Trophoblast cell (in vitro differentiated cells and primary cell): Measurements from ENCODE around the gene HRH1.

ENCODE experiments used
- DNase-seq, 2 donors: peaks; one replicate each; pipeline ENCODE4 v3.0.0-alpha.2; 2016
- H2AFZ ChIP-seq: 2 replicates; pipeline ENCODE4 v1.6.1; 2013; ENCODE audit warnings: low read length, moderate library complexity, mild to moderate bottlenecking; ENCODE audit not compliant: insufficient read depth, poor library complexity
- H2AK5ac ChIP-seq: 2 replicates; pipeline ENCODE4 v1.6.1; 2013; ENCODE audit warnings: mild to moderate bottlenecking, low read length
- H2BK120ac ChIP-seq: 2 replicates; pipeline ENCODE4 v1.6.1; 2013; ENCODE audit warnings: low read length, mild to moderate bottlenecking, moderate library complexity; ENCODE audit not compliant: insufficient read depth, poor library complexity
- H2BK12ac ChIP-seq: 2 replicates; pipeline ENCODE4 v1.6.1; 2013; ENCODE audit warnings: mild to moderate bottlenecking, low read length, moderate library complexity
- H2BK5ac ChIP-seq: 2 replicates; pipeline ENCODE4 v1.6.1; 2013; ENCODE audit warnings: low read length, low read depth, moderate library complexity, mild to moderate bottlenecking; ENCODE audit not compliant: poor library complexity
- H3K14ac ChIP-seq: 2 replicates; pipeline ENCODE4 v1.6.1; 2013; ENCODE audit warnings: mild to moderate bottlenecking, low read length
- H3K18ac ChIP-seq: 2 replicates; pipeline ENCODE4 v1.6.1; 2013; ENCODE audit warnings: mild to moderate bottlenecking, low read length
- H3K23ac ChIP-seq: 2 replicates; pipeline ENCODE4 v1.6.1; 2013; ENCODE audit warnings: low read length
- H3K27ac ChIP-seq: 2 replicates; pipeline ENCODE4 v1.5.1; 2013; ENCODE audit warnings: low read depth, mild to moderate bottlenecking, inconsistent platforms, low read length, moderate library complexity
- H3K27me3 ChIP-seq: 2 replicates; pipeline ENCODE4 v1.6.1; 2013; ENCODE audit warnings: inconsistent platforms, mild to moderate bottlenecking, low read length, moderate library complexity; ENCODE audit not compliant: insufficient read depth
- H3K36me3 ChIP-seq, 2 experiments: 1 replicate in 1 of 2; 2 replicates in 1 of 2; pipeline ENCODE4 v1.6.1; 2013; ENCODE audit warnings: low read length in 2 of 2, mild to moderate bottlenecking in 2 of 2, moderate library complexity in 1 of 2; ENCODE audit not compliant: insufficient read depth in 2 of 2, control insufficient read depth in 1 of 2
- H3K4ac ChIP-seq: 2 replicates; pipeline ENCODE4 v1.6.1; 2013; ENCODE audit warnings: low read depth, mild to moderate bottlenecking, low read length, moderate library complexity
- H3K4me1 ChIP-seq, 2 experiments: 1 replicate in 1 of 2; 2 replicates in 1 of 2; pipeline ENCODE4 v1.6.1; 2013; ENCODE audit warnings: low read length in 2 of 2, mild to moderate bottlenecking in 2 of 2, moderate library complexity in 1 of 2; ENCODE audit not compliant: insufficient read depth in 2 of 2, control insufficient read depth in 1 of 2
- H3K4me2 ChIP-seq: 2 replicates; pipeline ENCODE4 v1.6.1; 2013; ENCODE audit warnings: inconsistent platforms, mild to moderate bottlenecking, low read length, moderate library complexity
- H3K4me3 ChIP-seq: 2 replicates; pipeline ENCODE4 v1.5.1; 2013; ENCODE audit warnings: mild to moderate bottlenecking, low read depth, low read length, inconsistent platforms
- H3K79me1 ChIP-seq: one replicate; pipeline ENCODE4 v1.6.1; 2013; ENCODE audit warnings: low read length
- H3K79me2 ChIP-seq: 2 replicates; pipeline ENCODE4 v1.6.1; 2013; ENCODE audit warnings: low read length, mild to moderate bottlenecking; ENCODE audit not compliant: control insufficient read depth, insufficient read depth, poor library complexity
- H3K9ac ChIP-seq: 2 replicates; pipeline ENCODE4 v1.6.1; 2013; ENCODE audit warnings: mild to moderate bottlenecking, low read length
- H3K9me3 ChIP-seq: 2 replicates; pipeline ENCODE4 v1.6.1; 2013; ENCODE audit warnings: low read depth, mild to moderate bottlenecking, control low read depth, inconsistent platforms, low read length; ENCODE audit not compliant: insufficient read depth
- H4K12ac ChIP-seq: 2 replicates; pipeline ENCODE4 v1.6.1; 2013; ENCODE audit warnings: low read depth, mild to moderate bottlenecking, low read length, moderate library complexity
- H4K8ac ChIP-seq: 2 replicates; pipeline ENCODE4 v1.6.1; 2013; ENCODE audit warnings: low read depth, mild to moderate bottlenecking, low read length, moderate library complexity
- H4K91ac ChIP-seq: one replicate; pipeline ENCODE4 v1.6.1; 2013; ENCODE audit warnings: low read depth, mild to moderate bottlenecking, low read length, moderate library complexity
- WGBS: extraction: QIAGEN DNeasy Blood & Tissue Kit; methylation state at CpG from one replicate; pipeline ENCODE4 v1.1.7; 2013; ENCODE audit warnings: missing lambda C conversion rate; ENCODE audit not compliant: insufficient read length, insufficient coverage; ENCODE audit errors: extremely low coverage; 5-methylcytosine and 5-hydroxymethylcytosine counted together

The HRH1 gene

DNA sequence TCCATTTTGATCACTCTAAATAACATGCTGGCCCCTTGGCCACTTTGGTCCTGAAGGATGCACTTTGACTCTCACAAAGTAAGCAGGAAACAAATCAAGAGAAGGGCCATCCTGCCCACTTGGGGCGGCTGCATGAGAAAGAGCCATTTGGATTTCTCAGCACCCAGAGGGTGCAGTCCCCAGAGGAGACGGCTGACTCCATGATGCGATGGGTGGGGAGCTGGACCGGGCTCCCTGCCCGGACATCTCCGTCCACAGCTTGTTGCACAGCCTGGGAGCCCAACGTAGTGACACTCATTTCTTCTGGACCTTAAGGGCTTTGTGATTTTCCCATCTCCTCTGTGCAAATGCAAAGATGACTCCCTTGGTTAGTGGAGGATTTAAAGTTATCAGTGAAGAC is 4.0 kb upstream of the HRH1 start:
- Histone ChIP-seq H3K14ac (no peak overlapping the region), H3K4me3 (no peak overlapping the region), H3K9ac (no peak overlapping the region), H3K4me2 (no peak overlapping the region), H3K9me3 (no peaks in the 10 kb centered on the region), H3K18ac (no peak overlapping the region), H4K91ac (no peak overlapping the region), H3K27ac (no peak overlapping the region), H2BK5ac (no peak overlapping the region), H2AK5ac (no peak overlapping the region), H3K4ac (no peak overlapping the region), H2BK12ac (no peak overlapping the region), H3K27me3 (peaks cover 20% of the 10 kb centered on the region), H4K12ac (no peak overlapping the region), H3K79me2 (no peaks in the 10 kb centered on the region), H4K8ac (no peak overlapping the region), H3K4me1 (no peaks in the 10 kb centered on the region), H3K79me1 (no peaks in the 10 kb centered on the region), H2BK120ac (no peak overlapping the region), H3K23ac (no peak overlapping the region), H3K36me3 (no peaks in the 10 kb centered on the region), H2AFZ (no peak overlapping the region)
- no CpG with 5 or more reads among the region's 7 CpGs for WGBS
- DNase-seq = no peak

DNA sequence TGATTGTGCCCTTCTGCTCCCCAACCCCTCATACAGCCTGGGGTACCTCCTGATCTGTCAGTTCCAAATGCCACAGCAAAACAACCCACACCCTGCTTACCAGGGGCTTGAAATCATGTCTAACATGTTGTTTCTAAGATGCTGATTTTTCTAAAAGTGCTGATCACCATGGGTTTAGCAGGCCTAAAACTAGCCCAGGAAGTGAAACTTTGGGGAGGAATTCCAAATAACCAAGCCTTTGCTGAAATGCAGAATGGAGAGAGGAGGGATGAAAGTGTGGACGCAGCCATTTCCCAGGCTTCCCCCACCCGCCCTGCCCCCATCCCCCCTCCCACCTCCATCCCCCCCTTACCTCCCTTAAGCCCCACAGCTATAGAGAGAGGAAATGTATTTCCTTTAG is 2.0 kb upstream of the HRH1 start:
- WGBS = no CpG with 5 or more reads among the region's 2 CpGs
- H3K27me3 ChIP-seq = peaks cover 30% of the 10 kb centered on the region

DNA sequence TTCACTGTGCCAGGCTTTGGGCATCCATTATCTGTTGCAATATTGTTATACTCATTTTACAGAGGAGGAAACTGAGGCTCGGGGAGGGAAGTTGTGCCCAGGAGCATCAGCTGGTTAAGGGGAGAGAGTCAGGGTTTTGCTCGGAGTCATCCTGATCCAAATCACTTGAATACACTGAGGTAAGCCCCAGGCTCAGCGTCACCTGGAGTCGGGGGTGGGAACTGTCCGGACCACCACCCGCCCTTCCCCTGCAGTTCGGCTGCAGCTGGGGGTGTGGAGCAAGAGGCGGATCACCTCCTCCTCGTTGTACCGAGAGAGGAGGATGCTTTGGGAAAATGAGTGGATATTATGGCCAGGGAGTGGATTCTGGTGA is 646 bp downstream of the HRH1 start:
- Histone ChIP-seq H3K27ac (no peak overlapping the region), H2BK5ac (no peak overlapping the region), H4K12ac (no peak overlapping the region), H3K79me2 (no peaks in the 10 kb centered on the region), H3K79me1 (no peaks in the 10 kb centered on the region), H2AK5ac (no peak overlapping the region), H3K4me1 (no peaks in the 10 kb centered on the region), H2BK12ac (no peak overlapping the region), H3K4ac (no peak overlapping the region), H3K14ac (no peak overlapping the region), H3K4me3 (no peak overlapping the region), H4K8ac (no peak overlapping the region), H3K9me3 (peaks cover 2% of the 10 kb centered on the region), H3K18ac (no peak overlapping the region), H3K27me3 (peaks cover 30% of the 10 kb centered on the region), H4K91ac (no peak overlapping the region), H3K4me2 (peak overlapping the region; percentile 70), H2AFZ (no peak overlapping the region), H3K36me3 (no peaks in the 10 kb centered on the region), H2BK120ac (no peak overlapping the region), H3K9ac (no peak overlapping the region), H3K23ac (no peak overlapping the region)
- WGBS = no CpG with 5 or more reads among the region's 10 CpGs
- DNase-seq = no peak

More for the DNA sequence above, 2.0 kb upstream of the HRH1 start:
- no peak overlapping the region for H3K14ac ChIP-seq
- H2AFZ ChIP-seq = no peak overlapping the region
- no peak overlapping the region for H4K8ac ChIP-seq
- H3K9me3 ChIP-seq = peaks cover 2% of the 10 kb centered on the region
- no peak overlapping the region for H4K91ac ChIP-seq
- no peak overlapping the region for H2AK5ac ChIP-seq
- H3K36me3 ChIP-seq = no peaks in the 10 kb centered on the region
- H3K18ac ChIP-seq = no peak overlapping the region
- no peak overlapping the region for H3K4me3 ChIP-seq
- no peaks in the 10 kb centered on the region for H3K4me1 ChIP-seq
- no peak overlapping the region for H2BK5ac ChIP-seq
- no peak for DNase-seq
- no peak overlapping the region for H3K4me2 ChIP-seq
- H3K9ac ChIP-seq = no peak overlapping the region
- no peaks in the 10 kb centered on the region for H3K79me2 ChIP-seq
- no peak overlapping the region for H3K23ac ChIP-seq
- no peak overlapping the region for H3K27ac ChIP-seq
- no peak overlapping the region for H2BK12ac ChIP-seq
- no peak overlapping the region for H2BK120ac ChIP-seq
- H4K12ac ChIP-seq = no peak overlapping the region
- no peak overlapping the region for H3K4ac ChIP-seq
- H3K79me1 ChIP-seq = no peaks in the 10 kb centered on the region

DNA sequence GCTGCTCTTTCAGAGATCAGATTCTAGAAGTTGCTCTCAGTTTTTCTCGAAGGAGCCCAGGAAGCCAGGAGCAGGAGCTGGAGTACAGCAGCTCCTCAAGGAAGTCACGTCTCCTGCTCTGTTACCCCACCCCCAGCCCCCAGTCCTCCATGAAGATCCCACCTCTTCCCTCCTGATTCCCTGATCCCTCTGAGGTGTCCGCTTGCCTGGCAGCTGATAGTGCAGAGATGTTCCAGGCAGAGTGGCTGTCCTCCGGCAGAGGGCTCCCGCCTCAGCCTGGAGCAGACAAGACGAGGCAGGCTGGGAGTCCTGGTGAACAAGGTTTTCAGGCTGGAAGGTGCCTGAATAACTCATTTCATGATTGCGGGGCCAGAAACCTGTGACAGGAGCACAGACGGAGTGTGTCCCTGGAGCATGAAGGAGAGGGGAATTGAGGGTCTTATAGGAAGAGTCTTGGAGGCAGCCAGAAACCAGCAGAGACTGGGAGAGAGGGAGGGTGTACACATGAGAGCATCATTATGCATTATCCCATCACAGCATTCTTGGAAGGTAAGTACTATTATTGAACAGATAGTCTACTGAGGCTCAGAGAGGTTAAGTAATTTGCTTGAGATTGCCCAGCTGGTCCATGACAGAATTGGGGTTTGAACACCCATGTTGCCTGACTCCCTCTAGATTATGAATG is 1.2 kb downstream of the HRH1 start:
- peaks cover 30% of the 10 kb centered on the region for H3K27me3 ChIP-seq

More for the DNA sequence above, 1.2 kb downstream of the HRH1 start:
- Histone ChIP-seq H3K79me1 (no peaks in the 10 kb centered on the region), H2BK5ac (no peak overlapping the region), H2AK5ac (no peak overlapping the region), H3K27ac (no peak overlapping the region), H4K8ac (no peak overlapping the region), H2BK120ac (no peak overlapping the region), H4K91ac (no peak overlapping the region), H3K4ac (no peak overlapping the region), H2AFZ (no peak overlapping the region), H3K4me1 (no peaks in the 10 kb centered on the region), H3K4me3 (no peak overlapping the region), H3K4me2 (peak overlapping the region; percentile 70), H3K18ac (no peak overlapping the region), H3K9me3 (peaks cover 2% of the 10 kb centered on the region), H2BK12ac (no peak overlapping the region), H3K36me3 (no peaks in the 10 kb centered on the region), H4K12ac (no peak overlapping the region), H3K23ac (no peak overlapping the region), H3K9ac (no peak overlapping the region), H3K79me2 (no peaks in the 10 kb centered on the region), H3K14ac (no peak overlapping the region)
- DNase-seq = peak; percentile 43 to 65
- WGBS = no CpG with 5 or more reads among the region's 8 CpGs
